Activated T-cell treated with anti-CD3 and anti-CD28 coated beads, Interleukin-2, amount 50 U/mL, for 48 hours (primary cell): ENCODE data around the gene PLCH1.
"Not testable (repeated sequence)": the region's sequence is repeated elsewhere in the genome, so short reads cannot be mapped to it uniquely, and the experiment has no call there.

Source experiments
- DNase-seq, 2 experiments: peaks; one replicate each; pipeline ENCODE4 v3.0.0-alpha.2; 2020

Gene PLCH1

DNA sequence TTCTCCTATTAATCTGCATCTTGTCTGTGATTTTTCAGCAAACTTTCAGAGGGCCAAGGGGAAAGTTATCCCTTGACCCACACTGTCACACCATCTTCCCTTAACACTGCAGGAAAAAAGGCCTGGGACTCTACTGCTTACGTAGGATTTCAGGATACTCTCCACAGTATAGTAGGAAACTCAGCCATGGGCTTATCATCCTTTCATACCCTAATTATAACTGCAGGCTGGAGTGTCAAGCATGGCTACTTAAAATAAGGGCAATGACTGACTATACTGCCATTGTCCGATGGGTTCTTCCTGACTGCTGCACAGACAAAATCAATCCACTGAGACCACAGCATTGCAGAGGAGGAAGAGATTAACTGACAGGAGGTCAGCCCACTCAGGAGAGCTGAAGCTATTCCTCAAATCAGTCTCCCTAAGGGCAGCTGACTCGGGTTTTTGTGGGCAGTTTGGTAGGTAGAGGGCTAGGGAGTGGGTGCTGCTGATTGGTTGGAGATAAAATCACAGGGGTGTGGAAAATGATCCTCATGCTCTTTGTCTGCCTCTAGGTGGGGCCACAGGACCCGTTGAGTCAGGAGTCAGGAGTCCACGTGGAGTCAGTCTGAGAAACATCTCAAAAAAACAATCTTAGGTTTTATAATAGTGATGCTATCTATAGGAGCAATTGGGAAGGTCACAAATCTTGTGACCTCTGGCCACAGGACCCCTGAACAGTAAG is 333.2 kb downstream of the PLCH1 start:
- DNase-seq = peak in 1 of 2 experiments; percentile 15

DNA sequence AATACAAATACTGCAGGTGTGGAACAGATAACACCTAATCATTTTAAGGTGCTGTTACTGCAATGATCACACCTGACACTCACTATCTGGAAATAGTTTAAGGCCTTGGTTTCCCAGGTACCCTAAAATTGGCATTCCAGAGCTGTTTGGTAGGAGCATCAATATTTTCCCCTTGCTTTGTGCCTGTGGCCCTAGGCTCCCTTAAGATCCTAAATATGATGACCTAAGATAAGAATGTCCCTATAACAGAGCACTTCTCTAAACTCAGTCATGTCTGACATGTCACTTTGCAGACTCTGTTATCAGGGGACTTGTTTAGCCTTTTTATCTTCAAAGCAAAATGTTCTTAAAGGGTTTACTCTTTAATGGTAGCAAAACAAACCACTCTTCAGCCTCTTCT is 335.5 kb downstream of the PLCH1 start:
- DNase-seq = no peak

DNA sequence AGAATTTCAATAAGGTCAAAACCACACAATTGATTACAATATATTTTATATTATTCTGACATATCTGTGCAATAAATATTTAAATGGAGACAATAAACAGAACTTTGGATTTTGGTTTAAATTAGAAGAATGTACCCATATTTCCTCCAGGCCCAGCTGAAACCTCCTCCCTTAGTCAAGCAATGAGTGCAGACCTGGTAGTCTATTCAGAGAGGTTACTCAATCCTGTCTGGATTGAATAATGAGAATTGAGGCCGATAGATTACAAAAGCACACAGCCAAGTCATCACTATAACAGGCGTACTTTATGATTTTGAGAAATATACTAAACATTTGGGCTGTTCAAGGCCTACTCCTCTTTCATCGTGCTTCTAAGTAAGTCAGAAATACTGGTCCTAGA is 336.9 kb downstream of the PLCH1 start:
- no peak for DNase-seq

- DNase-seq = no peak
Measured at GRCh38 chr3:155407331-155407730, 337.5 kb downstream of the PLCH1 start.

- DNase-seq = no peak
Measured at GRCh38 chr3:155404486-155404885, 340.4 kb downstream of the PLCH1 start.

DNA sequence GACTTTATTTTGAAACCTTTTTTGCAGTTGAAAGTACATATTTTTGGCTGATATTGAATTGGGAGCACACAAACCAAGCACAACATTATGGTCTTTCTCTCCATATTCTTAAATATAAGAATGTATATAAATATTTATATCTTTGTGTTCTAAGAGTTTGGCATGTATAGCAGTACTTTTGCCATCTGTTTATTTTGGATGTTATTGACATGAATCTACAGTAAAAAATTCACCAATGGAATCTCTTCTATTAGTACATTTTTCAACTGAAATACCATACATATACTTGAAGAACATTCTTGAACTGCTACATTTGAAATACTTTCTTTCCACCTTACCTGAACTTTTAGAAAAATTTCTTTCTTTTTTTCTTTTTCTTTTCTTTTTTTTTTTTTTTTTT is 342.2 kb downstream of the PLCH1 start:
- no peak for DNase-seq

DNA sequence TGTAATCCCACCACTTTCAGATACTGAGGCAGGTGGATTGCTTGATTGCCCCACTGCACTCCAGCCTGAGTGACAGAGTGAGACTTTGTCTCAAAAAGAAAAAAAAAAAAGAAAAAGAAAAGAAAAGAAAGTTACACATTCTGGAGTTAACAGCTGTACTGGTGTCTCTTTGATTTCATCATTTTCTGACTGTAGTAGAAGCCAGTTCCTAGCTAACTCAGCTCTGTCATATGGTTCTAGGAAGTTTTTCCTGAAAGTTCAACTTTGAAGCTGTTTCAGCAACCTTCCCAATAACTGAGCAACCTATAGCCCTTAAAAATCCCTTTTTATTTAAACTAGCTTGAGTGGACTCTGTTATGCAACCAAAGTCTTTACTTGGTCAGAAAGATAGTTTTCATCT is 346.8 kb downstream of the PLCH1 start:
- DNase-seq = no peak

DNA sequence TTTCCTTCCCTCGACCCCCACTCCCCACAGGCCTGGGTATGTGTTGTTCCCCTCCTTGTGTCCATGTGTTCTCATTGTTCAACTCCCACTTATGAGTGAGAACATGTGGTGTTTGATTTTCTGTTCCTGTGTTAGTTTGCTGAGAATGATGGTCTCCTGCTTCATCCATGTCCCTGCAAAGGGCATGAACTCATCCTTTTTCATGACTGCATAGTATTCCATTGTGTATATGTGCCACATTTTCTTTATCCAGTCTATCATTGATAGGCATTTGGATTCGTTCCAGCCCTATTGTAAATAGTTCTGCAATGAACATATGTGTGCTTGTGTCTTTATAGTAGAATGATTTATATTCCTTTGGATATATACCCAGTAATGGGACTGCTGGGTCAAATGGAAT is 350.0 kb downstream of the PLCH1 start:
- not testable (repeated sequence) for DNase-seq

- no peak for DNase-seq
Measured at GRCh38 chr3:155394240-155394639, 350.6 kb downstream of the PLCH1 start.

GRCh38 chr3:155393316-155393715 is 351.6 kb downstream of the PLCH1 start:
- DNase-seq = no peak

DNA sequence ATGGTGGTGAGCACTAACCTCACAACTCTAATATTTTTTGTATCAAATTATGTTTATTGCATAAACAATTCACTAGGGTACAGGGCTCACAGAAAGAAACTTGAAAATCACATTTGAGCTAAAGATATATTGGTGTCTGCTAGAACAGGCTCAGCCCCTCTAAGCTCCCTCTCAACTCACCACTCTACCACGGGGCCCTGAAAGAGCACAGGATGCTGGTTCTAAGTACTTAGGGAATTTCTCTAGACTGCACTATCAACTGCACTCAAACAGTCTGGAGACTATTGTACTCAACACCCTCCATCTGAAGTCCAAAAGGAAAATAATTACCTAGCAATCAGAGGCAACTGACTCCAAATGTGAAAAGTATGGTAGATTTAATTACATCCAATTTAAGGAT is 352.7 kb downstream of the PLCH1 start:
- DNase-seq = no peak

- no peak for DNase-seq
Measured at GRCh38 chr3:155391551-155391958, 353.3 kb downstream of the PLCH1 start.

- no peak for DNase-seq
Measured at GRCh38 chr3:155391104-155391503, 353.8 kb downstream of the PLCH1 start.

DNA sequence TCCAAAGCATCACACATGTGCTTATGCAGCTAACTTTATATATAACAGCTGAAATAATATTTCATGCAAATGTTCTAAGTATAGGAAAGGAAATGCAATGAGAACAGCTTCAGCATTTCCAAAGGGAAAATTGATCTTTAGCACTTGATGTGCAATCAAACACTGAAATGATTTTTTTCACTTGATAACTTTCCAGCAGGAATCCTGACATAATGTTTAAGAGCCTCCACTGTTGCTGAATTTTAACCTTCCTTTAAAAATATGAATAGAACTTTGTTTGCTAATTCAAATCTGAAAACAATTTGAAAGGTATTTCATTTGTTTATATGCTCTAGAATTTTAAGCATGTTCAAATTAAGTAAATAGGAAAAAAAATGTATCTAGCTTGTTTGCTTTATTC is 354.5 kb downstream of the PLCH1 start:
- DNase-seq = no peak

GRCh38 chr3:155388417-155388816 is 356.5 kb downstream of the PLCH1 start:
- no peak for DNase-seq

DNA sequence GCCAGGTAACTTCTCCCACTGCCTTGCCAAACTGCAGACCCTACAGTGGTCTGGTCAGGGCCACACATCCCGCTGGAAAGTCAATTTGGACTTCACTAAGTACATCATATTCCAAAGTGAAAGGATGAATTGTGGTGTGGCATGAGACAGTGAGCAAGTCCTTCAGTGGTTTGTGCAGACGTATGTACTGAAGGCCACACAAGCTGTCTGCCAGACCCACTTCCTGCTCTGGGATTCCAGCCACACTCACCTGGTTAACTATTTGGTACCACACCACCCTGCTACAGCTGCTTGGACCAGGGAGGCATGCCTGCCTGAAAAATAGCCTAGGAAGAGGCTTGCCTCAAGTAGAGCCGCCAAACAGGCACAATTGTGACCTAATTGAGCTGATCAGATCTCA is 357.3 kb downstream of the PLCH1 start:
- no peak for DNase-seq

DNA sequence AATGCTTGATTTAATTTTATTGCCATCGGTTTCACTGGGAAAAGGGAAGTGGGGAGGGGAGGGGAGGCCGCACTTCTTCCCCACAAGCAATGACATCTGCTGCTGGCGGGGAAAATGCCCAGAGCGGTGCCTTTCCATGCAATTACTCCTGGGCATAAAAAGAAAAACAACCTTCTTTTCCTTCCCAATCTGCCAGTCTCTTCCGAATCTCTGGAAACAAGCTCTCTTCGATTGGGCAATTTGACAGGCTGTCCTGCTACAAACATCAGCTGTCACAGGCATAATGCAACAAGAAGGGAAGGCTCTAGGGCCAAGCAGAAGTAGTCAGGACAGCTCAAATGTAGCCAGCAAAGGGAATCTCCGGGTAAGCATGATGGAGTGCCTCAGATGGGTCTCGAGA is 358.0 kb downstream of the PLCH1 start:
- no peak for DNase-seq

DNA sequence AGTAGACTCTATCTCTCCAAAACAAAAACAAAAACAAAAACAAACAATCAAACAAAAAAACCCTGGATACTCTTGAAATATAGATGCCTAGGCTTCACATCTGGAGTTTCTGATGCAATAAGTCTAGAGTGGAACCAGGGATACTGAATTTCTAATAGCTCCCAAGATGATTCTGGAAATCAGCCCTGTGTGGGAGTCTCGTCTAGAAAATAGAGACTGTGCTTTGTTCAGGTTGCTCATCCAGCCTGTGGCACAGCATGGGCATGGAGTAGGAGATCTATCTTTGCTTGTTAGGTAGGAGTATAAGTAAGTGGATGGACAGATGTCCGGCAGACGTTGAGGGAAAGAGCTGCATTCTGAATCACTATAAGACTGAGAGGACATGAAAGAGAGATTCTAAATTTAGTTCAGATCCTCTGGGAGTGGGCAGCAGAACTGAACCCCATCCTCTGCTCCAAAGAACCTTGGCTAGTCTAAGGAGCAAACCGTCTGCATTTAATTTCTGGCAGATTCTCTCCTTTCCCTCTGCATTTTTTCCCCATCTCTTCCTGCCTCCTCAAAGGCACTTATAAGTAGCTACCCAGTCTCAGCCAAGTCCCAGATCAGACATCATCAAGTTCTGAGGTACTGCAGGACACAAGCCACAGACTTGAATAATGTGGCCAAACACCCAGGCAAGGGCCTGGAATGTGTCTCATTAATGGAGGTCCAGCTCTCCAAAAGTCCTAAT is 358.8 kb downstream of the PLCH1 start:
- DNase-seq = no peak

DNA sequence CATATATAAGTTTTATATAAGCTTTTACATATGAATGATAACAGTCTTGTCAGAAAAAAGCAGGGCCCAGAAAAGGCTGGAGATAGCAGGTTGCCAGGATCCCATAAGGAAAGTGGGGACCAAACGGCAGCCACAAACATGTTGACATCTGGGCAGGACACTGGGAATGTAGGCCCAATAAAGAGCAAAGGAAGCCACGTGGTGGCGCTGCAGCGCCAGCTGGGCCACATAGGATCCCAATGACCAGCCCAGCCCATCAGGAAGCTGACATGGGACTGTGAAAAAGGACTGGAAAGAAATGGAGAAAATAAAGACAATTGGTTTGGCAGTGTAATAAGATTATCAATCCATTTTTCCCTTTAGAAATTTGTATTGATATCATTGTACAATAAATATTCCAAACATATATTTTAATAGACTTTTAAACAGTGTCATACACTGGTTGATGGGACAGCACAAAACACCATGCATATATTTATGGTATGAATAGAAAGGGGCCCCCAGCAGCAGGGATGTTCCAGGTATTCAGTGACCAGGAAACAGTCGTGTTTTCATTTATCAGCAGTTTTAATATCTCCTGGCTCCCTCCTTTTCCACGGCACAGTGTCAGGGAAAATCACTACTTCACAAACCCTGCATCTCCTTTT is 362.4 kb downstream of the PLCH1 start:
- DNase-seq = peak; percentile 36

GRCh38 chr3:155377847-155378246 is 367.0 kb downstream of the PLCH1 start:
- DNase-seq = no peak

DNA sequence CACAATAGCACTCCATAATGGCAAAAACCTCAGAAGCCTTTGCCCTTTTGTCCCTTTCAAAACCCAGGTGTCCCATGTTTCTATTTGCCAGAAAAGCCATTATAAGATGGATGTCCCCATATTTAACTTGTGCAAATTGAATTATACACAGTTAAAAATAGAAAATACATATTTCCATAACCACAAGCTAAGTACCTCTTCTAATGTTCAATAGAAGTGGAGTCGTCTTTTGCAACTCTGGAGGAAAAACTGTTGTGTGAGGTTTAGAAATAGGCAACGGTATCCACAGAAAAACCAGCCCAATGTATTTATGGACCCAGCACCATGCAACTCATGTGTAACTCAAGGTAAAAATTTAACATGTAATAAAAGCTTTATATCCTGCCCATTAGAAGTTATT is 367.8 kb downstream of the PLCH1 start:
- DNase-seq = no peak

- no peak for DNase-seq
Measured at GRCh38 chr3:155372281-155372680, 372.6 kb downstream of the PLCH1 start.

DNA sequence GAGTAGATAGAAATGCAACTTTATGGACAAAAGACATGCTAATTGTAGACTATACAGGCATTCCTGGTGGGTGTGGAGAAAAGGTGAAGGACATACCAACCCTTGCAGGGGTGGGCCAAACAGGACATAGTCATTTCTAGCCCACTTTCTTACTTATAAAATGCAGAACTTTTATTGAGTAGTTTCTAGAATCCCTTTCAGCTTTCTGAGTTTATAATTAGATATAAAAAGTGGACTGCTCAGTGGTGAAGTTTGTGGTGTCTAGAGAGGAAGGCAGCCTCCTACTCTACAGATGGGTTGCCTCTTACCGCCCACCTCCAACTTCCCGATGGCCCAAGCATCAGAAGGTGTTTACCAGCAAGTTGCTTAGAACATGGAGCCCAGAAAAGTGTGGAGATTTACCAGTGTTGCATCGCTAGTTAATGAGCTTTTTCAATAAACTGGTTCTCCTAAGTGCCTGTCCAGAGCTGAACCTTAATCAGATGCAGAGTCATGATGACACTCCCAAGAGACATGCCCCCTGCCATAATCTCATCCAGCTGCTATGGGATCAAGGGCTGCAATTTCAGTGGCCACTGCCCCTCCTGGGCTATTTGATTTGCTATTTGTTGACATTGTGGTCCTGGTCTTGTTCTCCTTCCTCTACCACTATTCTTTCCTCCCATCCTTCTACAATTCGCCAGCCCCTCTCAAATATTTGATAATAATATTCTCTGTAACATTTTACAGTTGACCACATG is 373.9 kb downstream of the PLCH1 start:
- no peak for DNase-seq
